Neural cell (in vitro differentiated cells): ENCODE data around the gene SAT2. TPM values are rescaled to one million over a fixed set of nuclear protein-coding genes. Genes with fewer than 3 reads are reported as not detected.

Experiments used
- H2AFZ ChIP-seq: fragments of 200-600, 300-800 bp; sonication (generic), shearing (Covaris generic); 2 replicates; pipeline ENCODE4 v1.6.0; 2014; ENCODE audit warnings: low read depth, mild to moderate bottlenecking, antibody characterized with exemption, low read length, moderate library complexity
- H3F3A ChIP-seq: fragments of 200-600 bp; shearing (Covaris generic); 2 replicates; pipeline ENCODE4 v1.6.1; 2016; ENCODE audit warnings: mild to moderate bottlenecking, moderate library complexity, mixed read lengths, antibody characterized with exemption, low read length; ENCODE audit not compliant: insufficient read depth, poor library complexity, severe bottlenecking
- H3K27ac ChIP-seq: fragments of 200-600, 300-800 bp; sonication (generic), shearing (Covaris generic); 2 replicates; pipeline ENCODE4 v1.5.1; 2014; ENCODE audit warnings: mild to moderate bottlenecking, low read length, moderate library complexity
- H3K27me3 ChIP-seq: fragments of 300-800, 200-600 bp; sonication (generic), shearing (Covaris generic); 2 replicates; pipeline ENCODE4 v1.6.0; 2014; ENCODE audit warnings: mild to moderate bottlenecking, low read depth, low read length, moderate library complexity; ENCODE audit not compliant: insufficient read depth
- H3K36me3 ChIP-seq: fragments of 300-800, 200-600 bp; sonication (generic), shearing (Covaris generic); 2 replicates; pipeline ENCODE4 v1.5.1; 2014; ENCODE audit warnings: mild to moderate bottlenecking, antibody characterized with exemption, low read length, moderate library complexity; ENCODE audit not compliant: insufficient read depth
- H3K4me2 ChIP-seq: fragments of 300-800, 200-600 bp; sonication (generic), shearing (Covaris generic); 2 replicates; pipeline ENCODE4 v1.6.0; 2014; ENCODE audit warnings: mild to moderate bottlenecking, low read length
- H3K4me3 ChIP-seq: fragments of 300-800, 200-600 bp; sonication (generic), shearing (Covaris generic); 2 replicates; pipeline ENCODE4 v1.5.1; 2014; ENCODE audit warnings: mild to moderate bottlenecking, low read length, moderate library complexity
- H3K79me2 ChIP-seq: fragments of 200-600 bp; shearing (Covaris generic); replicated peaks from 2 replicates; pipeline ENCODE4 v1.6.0; 2014; ENCODE audit warnings: mild to moderate bottlenecking, low read length, moderate library complexity; ENCODE audit not compliant: insufficient read depth
- H3K9ac ChIP-seq: fragments of 300-800, 200-600 bp; sonication (generic), shearing (Covaris generic); 2 replicates; pipeline ENCODE4 v1.6.1; 2016; ENCODE audit warnings: mild to moderate bottlenecking, low read length, mixed read lengths
- H3K9me2 ChIP-seq: fragments of 200-600 bp; shearing (Covaris generic); 2 replicates; pipeline ENCODE4 v1.6.1; 2016; ENCODE audit warnings: mild to moderate bottlenecking, low read length, mixed read lengths; ENCODE audit not compliant: insufficient read depth
- H3K9me3 ChIP-seq: fragments of 200-600, 300-800 bp; sonication (generic), shearing (Covaris generic); 2 replicates; pipeline ENCODE4 v1.6.1; 2016; ENCODE audit warnings: mild to moderate bottlenecking, mixed run types, low read length, moderate library complexity, mixed read lengths
- H4K20me1 ChIP-seq: fragments of 200-600 bp; shearing (Covaris generic); 2 replicates; pipeline ENCODE4 v1.6.1; 2016; ENCODE audit warnings: mild to moderate bottlenecking, mixed run types; ENCODE audit not compliant: insufficient read depth
- CTCF ChIP-seq: fragments of 450-650 bp; IDR thresholded peaks from 2 replicates; pipeline ENCODE4 v1.5.1; 2014; ENCODE audit warnings: antibody characterized with exemption, mild to moderate bottlenecking, moderate library complexity; ENCODE audit not compliant: poor library complexity, severe bottlenecking
- EP300 ChIP-seq: fragments of 450-650 bp; conservative IDR thresholded peaks from 2 replicates; pipeline ENCODE4 v1.6.1; 2014; ENCODE audit warnings: antibody characterized with exemption, mild to moderate bottlenecking, moderate library complexity; ENCODE audit not compliant: poor library complexity, severe bottlenecking
- EZH2 ChIP-seq: fragments of 200-600, 300-800 bp; shearing (Covaris generic), sonication (generic); IDR thresholded peaks from 2 replicates; pipeline ENCODE4 v1.6.1; 2014; ENCODE audit warnings: antibody characterized with exemption, low read length, borderline replicate concordance, mild to moderate bottlenecking; ENCODE audit not compliant: insufficient read depth, poor library complexity, severe bottlenecking
- MXI1 ChIP-seq: fragments of 450-650 bp; conservative IDR thresholded peaks from 2 replicates; pipeline ENCODE4 v1.6.1; 2014; ENCODE audit warnings: antibody characterized with exemption, mild to moderate bottlenecking; ENCODE audit not compliant: poor library complexity, severe bottlenecking
- POLR2AphosphoS5 ChIP-seq: IDR thresholded peaks from 2 replicates; pipeline ENCODE4 v1.6.1; 2012
- RAD21 ChIP-seq: fragments of 450-650 bp; conservative IDR thresholded peaks from 2 replicates; pipeline ENCODE4 v1.6.1; 2014; ENCODE audit warnings: antibody characterized with exemption, mild to moderate bottlenecking, moderate library complexity
- REST ChIP-seq: IDR thresholded peaks from 2 replicates; pipeline ENCODE4 v1.6.1; 2012; ENCODE audit warnings: borderline replicate concordance
- SMC3 ChIP-seq: fragments of 450-650 bp; conservative IDR thresholded peaks from 2 replicates; pipeline ENCODE4 v1.6.1; 2014; ENCODE audit warnings: antibody characterized with exemption, mild to moderate bottlenecking, moderate library complexity; ENCODE audit not compliant: poor library complexity
- TAF1 ChIP-seq: IDR thresholded peaks from 2 replicates; pipeline ENCODE4 v1.6.1; 2012; ENCODE audit warnings: low read depth
- polyA plus RNA-seq: library from polyadenylated mRNA; depleted of rRNA; stranded (reverse); fragments of >200 nt; gene quantifications from 2 replicates; pipeline ENCODE4 v1.2.3, GENCODE V29; 2014

The SAT2 gene
- polyA plus RNA-seq, 1 donor from 2014 or later = 303 TPM

GRCh38 chr17:7589891-7590691 is 37.5 kb downstream of the SAT2 start, which contains the start of gene SOX15:
TSS of gene SOX15 (minus strand) at chr17:7590094. CDS start at chr17:7589676, 418 bp downstream.
- Histone ChIP-seq H3K36me3 (peaks cover 7% of the 10 kb centered on the region), H3K27me3 (no peaks in the 10 kb centered on the region), H3K9me2 (no peaks in the 10 kb centered on the region), H3K79me2 (no peaks in the 10 kb centered on the region), H3K4me2 (no peak within 1 kb of the TSS), H3K27ac (no peak within 1 kb of the TSS), H4K20me1 (no peaks in the 10 kb centered on the region), H3F3A (no peaks in the 10 kb centered on the region), H3K4me3 (peak within 1 kb of the TSS; percentile 38), H3K9me3 (no peaks in the 10 kb centered on the region), H3K9ac (no peak within 1 kb of the TSS), H2AFZ (no peak within 1 kb of the TSS)
- no peak for TF ChIP-seq POLR2AphosphoS5
- no peak for TF ChIP-seq EZH2
- no peak for TF ChIP-seq TAF1

GRCh38 chr17:7589204-7589868 is 38.3 kb downstream of the SAT2 start:
- Histone ChIP-seq H3K36me3 (peaks cover 5% of the 10 kb centered on the region), H4K20me1 (no peaks in the 10 kb centered on the region), H3K79me2 (no peaks in the 10 kb centered on the region), H3K9me3 (no peaks in the 10 kb centered on the region), H3F3A (no peaks in the 10 kb centered on the region), H3K9me2 (no peaks in the 10 kb centered on the region), H3K27me3 (no peaks in the 10 kb centered on the region), H3K27ac (no peak overlapping the region), H3K4me2 (no peak overlapping the region), H2AFZ (no peak overlapping the region), H3K4me3 (peak overlapping the region; percentile 38), H3K9ac (no peak overlapping the region)
- no peak for TF ChIP-seq TAF1
- TF ChIP-seq RAD21 = peak; percentile 68
- peak; percentile 33 for TF ChIP-seq MXI1
- TF ChIP-seq EZH2 = no peak
- peak; percentile 78 for TF ChIP-seq SMC3
- TF ChIP-seq REST = no peak
- TF ChIP-seq POLR2AphosphoS5 = no peak
- no peak for TF ChIP-seq EP300
- peak; percentile 82 for TF ChIP-seq CTCF
